ENCODE results near the gene PSMD3. TPM values are rescaled to one million over a fixed set of nuclear protein-coding genes. Genes with fewer than 3 reads are reported as not detected.
"Not testable (repeated sequence)": the region's sequence is repeated elsewhere in the genome, so short reads cannot be mapped to it uniquely, and the experiment has no call there.

Gene PSMD3
- total RNA-seq, 2 donors from 2014 or later, result 95.5 to 103 TPM

DNA sequence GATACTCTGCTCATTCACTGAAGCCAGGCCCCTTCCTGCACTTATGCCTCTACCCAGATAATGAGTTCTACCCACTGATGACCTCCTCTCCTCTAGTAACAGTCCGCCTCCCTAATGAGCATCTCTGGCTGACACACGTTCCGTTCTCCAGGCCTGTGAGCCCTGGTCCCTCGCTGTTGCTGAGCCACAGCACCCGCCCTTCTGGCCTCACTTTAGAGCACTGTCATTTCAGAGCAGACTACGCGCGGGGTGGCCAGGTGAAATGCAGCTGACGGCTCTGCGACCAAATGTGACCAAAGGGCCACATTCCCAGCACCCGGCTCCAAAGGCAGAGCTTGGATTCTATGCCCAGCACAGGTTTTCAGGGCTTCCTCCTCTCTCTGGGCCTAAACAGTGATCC lies 13.8 kb downstream of the PSMD3 start:
- DNase-seq, result no peak
- Mint-ChIP-seq H3K36me3 (ENCODE audit: insufficient read depth in 2 of 2) (peaks cover 16 to 42% of the 10 kb centered on the region in 2 donors), H3K4me1 (ENCODE audit: low read depth) (peaks cover 9% of the 10 kb centered on the region), H3K9me3 (no peaks in the 10 kb centered on the region), H3K27ac (no peak overlapping the region), H3K4me3 (no peak overlapping the region), H3K27me3 (ENCODE audit: low read depth) (no peaks in the 10 kb centered on the region)
- no peak for ATAC-seq (replicated peaks in 1 of 2)

DNA sequence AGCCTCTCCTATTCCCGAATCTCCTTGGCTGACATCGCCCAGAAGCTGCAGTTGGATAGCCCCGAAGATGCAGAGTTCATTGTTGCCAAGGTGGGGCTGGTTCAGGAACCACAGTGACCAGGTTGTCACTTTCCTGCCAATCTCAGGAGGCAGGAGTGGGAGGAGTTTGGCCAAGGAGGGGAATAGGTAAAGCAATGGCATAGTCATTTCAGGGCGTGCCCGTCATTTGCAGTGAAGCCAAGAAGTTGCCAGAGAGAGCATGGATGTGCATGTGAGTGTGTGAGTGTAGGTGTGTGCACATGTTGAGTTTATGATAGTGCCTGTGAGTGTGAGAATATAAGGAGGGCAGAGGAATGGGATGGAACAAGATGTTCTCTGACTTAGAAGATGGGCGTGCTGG lies 14.8 kb downstream of the PSMD3 start:
- H3K27me3 Mint-ChIP-seq (ENCODE audit: low read depth), result no peaks in the 10 kb centered on the region
- DNase-seq (no peak), ATAC-seq (replicated peaks in 1 of 2) (no peak)
- H3K4me3 Mint-ChIP-seq, result no peak overlapping the region
- peaks cover 11% of the 10 kb centered on the region for H3K4me1 Mint-ChIP-seq (ENCODE audit: low read depth)
- H3K9me3 Mint-ChIP-seq, result no peaks in the 10 kb centered on the region
- H3K27ac Mint-ChIP-seq, result no peak overlapping the region
- H3K36me3 Mint-ChIP-seq (ENCODE audit: insufficient read depth in 2 of 2), result peaks cover 16 to 37% of the 10 kb centered on the region in 2 donors

DNA sequence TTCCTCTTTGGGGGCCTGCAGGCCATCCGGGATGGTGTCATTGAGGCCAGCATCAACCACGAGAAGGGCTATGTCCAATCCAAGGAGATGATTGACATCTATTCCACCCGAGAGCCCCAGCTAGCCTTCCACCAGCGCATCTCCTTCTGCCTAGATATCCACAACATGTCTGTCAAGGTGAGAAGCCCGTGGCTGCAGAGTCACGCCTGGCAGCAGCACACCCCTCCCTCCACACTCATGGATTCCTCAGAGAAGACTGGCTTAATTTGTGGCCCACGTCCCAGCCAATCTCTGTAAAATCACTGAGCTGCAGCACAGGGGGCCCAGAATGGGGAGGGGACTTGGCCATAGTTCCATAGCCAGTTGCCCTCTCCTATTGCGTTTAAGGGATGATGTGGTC lies 15.6 kb downstream of the PSMD3 start:
- Mint-ChIP-seq H3K36me3 (ENCODE audit: insufficient read depth in 2 of 2) (peaks cover 14 to 35% of the 10 kb centered on the region in 2 donors), H3K4me1 (ENCODE audit: low read depth) (peaks cover 11% of the 10 kb centered on the region), H3K27me3 (ENCODE audit: low read depth) (no peaks in the 10 kb centered on the region), H3K4me3 (no peak overlapping the region), H3K27ac (no peak overlapping the region), H3K9me3 (no peaks in the 10 kb centered on the region)
- ATAC-seq (replicated peaks in 1 of 2), result no peak
- no peak for DNase-seq

DNA sequence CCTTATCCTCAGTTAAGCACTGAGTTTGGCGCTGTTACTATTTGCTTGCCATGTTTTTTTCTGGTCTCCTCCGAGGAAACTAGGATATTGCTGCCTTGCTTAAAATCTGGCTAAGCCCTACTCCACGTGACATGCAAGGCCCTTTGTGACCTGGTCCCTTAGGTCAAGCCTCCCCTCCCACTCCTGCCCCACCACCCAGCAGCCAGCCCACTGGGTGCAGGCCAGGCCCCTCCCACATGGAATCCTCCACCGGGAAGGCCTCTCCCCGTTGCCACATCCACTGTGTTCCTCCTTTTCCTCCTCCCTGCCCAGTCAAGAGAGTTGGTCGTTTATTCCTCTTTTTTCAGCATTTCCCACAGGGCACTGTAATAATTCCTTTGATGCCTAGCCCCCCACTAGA lies 16.2 kb downstream of the PSMD3 start:
- Mint-ChIP-seq H3K27me3 (ENCODE audit: low read depth) (no peaks in the 10 kb centered on the region), H3K4me3 (no peak overlapping the region), H3K36me3 (ENCODE audit: insufficient read depth in 2 of 2) (peaks cover 14 to 29% of the 10 kb centered on the region in 2 donors), H3K9me3 (no peaks in the 10 kb centered on the region), H3K27ac (no peak overlapping the region), H3K4me1 (ENCODE audit: low read depth) (peaks cover 11% of the 10 kb centered on the region)
- ATAC-seq (replicated peaks in 1 of 2) (no peak), DNase-seq (no peak)

DNA sequence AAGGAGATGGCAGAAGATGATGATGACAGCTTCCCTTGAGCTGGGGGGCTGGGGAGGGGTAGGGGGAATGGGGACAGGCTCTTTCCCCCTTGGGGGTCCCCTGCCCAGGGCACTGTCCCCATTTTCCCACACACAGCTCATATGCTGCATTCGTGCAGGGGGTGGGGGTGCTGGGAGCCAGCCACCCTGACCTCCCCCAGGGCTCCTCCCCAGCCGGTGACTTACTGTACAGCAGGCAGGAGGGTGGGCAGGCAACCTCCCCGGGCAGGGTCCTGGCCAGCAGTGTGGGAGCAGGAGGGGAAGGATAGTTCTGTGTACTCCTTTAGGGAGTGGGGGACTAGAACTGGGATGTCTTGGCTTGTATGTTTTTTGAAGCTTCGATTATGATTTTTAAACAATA lies 16.9 kb downstream of the PSMD3 start:
- no peak for DNase-seq
- Mint-ChIP-seq H3K36me3 (ENCODE audit: insufficient read depth in 2 of 2) (peaks cover 13 to 25% of the 10 kb centered on the region in 2 donors), H3K27me3 (ENCODE audit: low read depth) (no peaks in the 10 kb centered on the region)

DNA sequence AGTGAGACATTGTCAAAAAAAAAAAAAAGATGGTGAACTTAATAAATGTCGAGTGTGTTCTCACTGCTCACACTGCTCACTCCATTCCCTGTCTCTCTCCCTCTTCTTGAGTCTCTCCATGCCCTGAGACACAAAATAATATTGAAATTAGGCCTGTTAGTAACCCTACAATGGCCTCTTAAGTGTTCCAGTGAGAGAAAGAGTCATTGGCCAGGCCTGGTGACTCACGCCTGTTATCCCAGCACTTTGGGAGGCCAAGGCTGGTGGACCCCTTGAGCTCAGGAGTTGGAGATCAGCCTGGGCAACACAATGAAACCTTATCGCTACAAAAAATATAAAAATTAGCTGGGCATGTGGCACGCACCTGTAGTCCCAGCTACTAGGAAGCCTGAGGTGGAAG lies 18.5 kb downstream of the PSMD3 start:
- ATAC-seq (replicated peaks in 1 of 2) (no peak), DNase-seq (no peak)
- H3K27ac Mint-ChIP-seq, result peak overlapping the region; percentile 67
- H3K9me3 Mint-ChIP-seq, result no peaks in the 10 kb centered on the region
- no peak overlapping the region for H3K4me3 Mint-ChIP-seq
- H3K4me1 Mint-ChIP-seq (ENCODE audit: low read depth), result peaks cover 11% of the 10 kb centered on the region
- H3K27me3 Mint-ChIP-seq (ENCODE audit: low read depth), result no peaks in the 10 kb centered on the region
- H3K36me3 Mint-ChIP-seq (ENCODE audit: insufficient read depth in 2 of 2), result peaks cover 7 to 13% of the 10 kb centered on the region in 2 donors

More for the DNA sequence above, 16.9 kb downstream of the PSMD3 start:
- Mint-ChIP-seq H3K4me3 (no peak overlapping the region), H3K27ac (no peak overlapping the region), H3K9me3 (no peaks in the 10 kb centered on the region), H3K4me1 (ENCODE audit: low read depth) (peaks cover 11% of the 10 kb centered on the region)
- no peak for ATAC-seq (replicated peaks in 1 of 2)

DNA sequence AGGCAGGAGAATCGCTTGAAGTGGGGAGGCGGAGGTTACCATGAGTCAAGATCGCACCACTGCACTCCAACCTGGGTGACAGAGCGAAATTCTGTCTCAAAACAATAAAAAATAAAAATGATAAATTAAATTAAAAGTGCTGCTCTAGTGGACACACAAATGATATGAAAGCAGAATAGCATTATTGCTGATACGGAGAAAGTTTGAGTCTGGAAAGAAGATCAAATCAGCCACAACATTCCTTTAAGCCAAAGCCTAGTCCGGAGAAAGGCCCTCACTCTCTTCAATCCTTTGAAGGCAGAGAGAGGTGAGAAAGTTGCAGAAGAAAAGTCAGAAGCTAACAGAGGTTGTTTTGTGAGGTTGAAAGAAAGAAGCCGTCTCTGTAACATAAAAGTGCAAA lies 19.6 kb downstream of the PSMD3 start:
- DNase-seq, result no peak
- Mint-ChIP-seq H3K27me3 (ENCODE audit: low read depth) (no peaks in the 10 kb centered on the region), H3K36me3 (ENCODE audit: insufficient read depth in 2 of 2) (peaks cover 7 to 8% of the 10 kb centered on the region in 2 donors), H3K9me3 (no peaks in the 10 kb centered on the region), H3K27ac (no peak overlapping the region), H3K4me3 (no peak overlapping the region), H3K4me1 (ENCODE audit: low read depth) (peaks cover 11% of the 10 kb centered on the region)
- no peak for ATAC-seq (replicated peaks in 1 of 2)

DNA sequence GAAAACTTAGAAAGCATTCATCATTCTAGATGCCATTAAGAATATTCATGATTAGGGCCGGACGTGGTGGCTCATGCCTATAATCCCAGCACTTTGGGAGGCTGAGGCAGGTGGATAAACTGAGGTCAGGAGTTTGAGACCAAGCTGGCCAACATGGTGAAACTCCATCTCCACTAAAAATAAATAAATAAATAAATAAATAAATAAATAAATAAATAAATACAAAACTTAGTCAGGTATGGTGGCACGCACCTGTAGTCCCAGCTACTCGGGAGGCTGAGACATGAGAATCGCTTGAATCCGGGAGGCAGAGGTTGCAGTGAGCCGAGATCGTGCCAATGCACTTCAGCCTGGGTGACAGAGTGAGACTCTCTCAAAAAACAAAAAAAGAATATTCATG lies 20.7 kb downstream of the PSMD3 start:
- not testable (repeated sequence) for H3K36me3 Mint-ChIP-seq (ENCODE audit: insufficient read depth in 2 of 2); H3K4me3 Mint-ChIP-seq; H3K27me3 Mint-ChIP-seq (ENCODE audit: low read depth); H3K27ac Mint-ChIP-seq; ATAC-seq (replicated peaks in 1 of 2); DNase-seq; H3K9me3 Mint-ChIP-seq
- H3K4me1 Mint-ChIP-seq (ENCODE audit: low read depth), result peaks cover 11% of the 10 kb centered on the region

DNA sequence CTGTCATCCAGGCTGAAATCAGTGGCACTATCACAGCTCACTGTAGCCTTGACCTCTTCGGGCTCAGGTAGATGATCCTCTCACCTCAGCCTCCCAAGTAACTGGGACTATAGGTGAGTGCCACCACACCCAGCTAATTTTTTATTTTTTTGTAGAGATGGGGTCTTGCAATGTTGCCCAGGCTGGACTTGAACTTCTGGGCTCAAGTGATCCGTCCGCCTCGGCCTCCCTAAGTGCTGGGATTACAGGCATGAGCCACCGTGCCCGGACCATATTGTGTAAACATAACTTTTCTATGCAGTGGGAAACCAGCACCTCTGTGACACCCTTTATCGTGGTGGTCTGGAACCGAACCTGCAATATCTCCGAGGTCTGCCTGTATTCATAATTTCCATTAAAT lies 23.5 kb downstream of the PSMD3 start:
- Mint-ChIP-seq H3K4me3 (no peak overlapping the region), H3K27me3 (ENCODE audit: low read depth) (no peaks in the 10 kb centered on the region), H3K36me3 (ENCODE audit: insufficient read depth in 2 of 2) (no peaks in the 10 kb centered on the region), H3K27ac (no peak overlapping the region), H3K4me1 (ENCODE audit: low read depth) (peaks cover 6% of the 10 kb centered on the region), H3K9me3 (no peaks in the 10 kb centered on the region)
- no peak for ATAC-seq (replicated peaks in 1 of 2)
- DNase-seq, result no peak

DNA sequence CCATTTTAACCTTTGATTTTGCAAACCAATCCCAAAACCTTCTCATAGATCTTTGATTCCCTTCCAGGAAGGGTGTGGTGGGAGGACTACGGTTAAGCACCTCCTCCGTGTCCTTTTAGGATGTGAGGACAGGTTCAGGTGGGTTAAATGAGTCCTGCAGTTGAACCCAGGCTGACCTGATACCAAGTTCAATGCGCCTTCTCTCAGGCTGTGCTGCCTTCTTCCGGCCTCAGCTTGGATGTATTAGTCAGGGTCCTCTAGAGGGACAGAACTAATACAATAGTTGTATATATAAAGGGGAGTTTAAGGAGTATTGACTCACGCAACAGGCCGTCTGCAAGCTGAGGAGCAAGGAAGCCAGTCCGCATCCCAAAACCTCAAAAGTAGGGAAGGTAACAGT lies 24.1 kb downstream of the PSMD3 start:
- no peak overlapping the region for H3K27ac Mint-ChIP-seq
- H3K9me3 Mint-ChIP-seq, result no peaks in the 10 kb centered on the region
- H3K27me3 Mint-ChIP-seq (ENCODE audit: low read depth), result no peaks in the 10 kb centered on the region
- no peaks in the 10 kb centered on the region for H3K4me1 Mint-ChIP-seq (ENCODE audit: low read depth)
- no peak for ATAC-seq (replicated peaks in 1 of 2)
- H3K4me3 Mint-ChIP-seq, result no peak overlapping the region
- DNase-seq, result no peak
- H3K36me3 Mint-ChIP-seq (ENCODE audit: insufficient read depth in 2 of 2), result no peaks in the 10 kb centered on the region

DNA sequence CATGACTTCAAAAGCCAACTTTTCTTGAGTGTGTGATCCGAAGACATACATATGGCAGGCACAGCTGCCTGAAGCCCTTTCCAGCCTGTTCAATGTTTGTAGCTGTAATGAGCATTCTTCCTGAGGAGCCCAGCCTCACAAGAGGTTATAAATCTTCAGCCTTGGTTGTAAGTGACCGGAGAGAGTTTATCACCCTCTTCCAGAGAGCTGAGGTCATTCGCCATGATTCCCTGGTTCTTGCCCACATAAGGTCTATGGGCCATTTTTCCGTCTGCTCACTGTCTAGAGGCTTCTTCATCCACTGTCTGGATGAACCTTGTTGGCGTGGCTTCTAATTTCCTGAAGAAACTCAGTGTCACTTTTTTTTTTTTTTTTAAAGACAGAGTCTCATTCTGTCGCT lies 24.9 kb downstream of the PSMD3 start:
- Mint-ChIP-seq H3K9me3 (no peaks in the 10 kb centered on the region), H3K27ac (no peak overlapping the region), H3K4me3 (no peak overlapping the region), H3K27me3 (ENCODE audit: low read depth) (no peaks in the 10 kb centered on the region), H3K36me3 (ENCODE audit: insufficient read depth in 2 of 2) (no peaks in the 10 kb centered on the region), H3K4me1 (ENCODE audit: low read depth) (no peaks in the 10 kb centered on the region)
- DNase-seq (no peak), ATAC-seq (replicated peaks in 1 of 2) (no peak)

DNA sequence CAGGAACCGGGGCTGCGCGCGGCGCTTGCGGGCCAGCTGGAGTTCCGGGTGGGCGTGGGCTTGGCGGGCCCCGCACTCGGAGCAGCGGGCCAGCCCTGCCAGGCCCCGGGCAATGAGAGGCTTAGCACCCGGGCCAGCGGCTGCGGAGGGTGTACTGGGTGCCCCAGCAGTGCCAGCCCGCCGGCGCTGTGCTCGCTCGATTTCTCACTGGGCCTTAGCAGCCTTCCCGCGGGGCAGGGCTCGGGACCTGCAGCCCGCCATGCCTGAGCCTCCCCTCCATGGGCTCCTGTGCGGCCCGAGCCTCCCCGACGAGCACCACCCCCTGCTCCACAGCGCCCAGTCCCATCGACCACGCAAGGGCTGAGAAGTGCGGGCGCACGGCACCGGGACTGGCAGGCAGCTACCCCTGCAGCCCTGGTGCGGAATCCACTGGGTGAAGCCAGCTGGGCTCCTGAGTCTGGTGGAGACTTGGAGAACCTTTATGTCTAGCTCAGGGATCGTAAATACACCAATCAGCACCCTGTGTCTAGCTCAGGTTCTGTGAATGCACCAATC lies 30.4 kb downstream of the PSMD3 start:
- not testable (repeated sequence) for H3K36me3 Mint-ChIP-seq (ENCODE audit: insufficient read depth in 2 of 2); H3K27ac Mint-ChIP-seq; H3K27me3 Mint-ChIP-seq (ENCODE audit: low read depth); H3K4me3 Mint-ChIP-seq; ATAC-seq (replicated peaks in 1 of 2); H3K9me3 Mint-ChIP-seq; DNase-seq
- H3K4me1 Mint-ChIP-seq (ENCODE audit: low read depth), result peaks cover 10% of the 10 kb centered on the region

DNA sequence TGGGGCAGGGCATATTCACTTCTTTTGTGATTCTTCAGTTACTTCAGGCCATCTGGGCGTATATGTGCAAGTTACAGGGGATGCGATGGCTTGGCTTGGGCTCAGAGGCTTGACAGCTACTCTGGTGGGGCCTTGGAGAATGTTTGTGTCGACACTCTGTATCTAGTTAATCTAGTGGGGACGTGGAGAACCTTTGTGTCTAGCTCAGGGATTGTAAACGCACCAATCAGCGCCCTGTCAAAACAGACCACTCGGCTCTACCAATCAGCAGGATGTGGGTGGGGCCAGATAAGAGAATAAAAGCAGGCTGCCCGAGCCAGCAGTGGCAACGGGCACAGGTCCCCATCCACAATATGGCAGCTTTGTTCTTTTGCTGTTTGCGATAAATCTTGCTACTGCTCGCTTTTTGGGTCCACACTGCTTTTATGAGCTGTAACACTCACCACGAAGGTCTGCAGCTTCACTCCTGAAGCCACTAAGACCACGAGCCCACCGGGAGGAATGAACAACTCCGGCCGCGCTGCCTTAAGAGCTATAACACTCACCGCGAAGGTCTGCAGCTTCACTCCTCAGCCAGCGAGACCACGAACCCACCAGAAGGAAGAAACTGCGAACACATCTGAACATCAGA lies 31.5 kb downstream of the PSMD3 start:
- peaks cover 10% of the 10 kb centered on the region for H3K4me1 Mint-ChIP-seq (ENCODE audit: low read depth)
- H3K27me3 Mint-ChIP-seq (ENCODE audit: low read depth); DNase-seq; H3K27ac Mint-ChIP-seq; H3K9me3 Mint-ChIP-seq; ATAC-seq (replicated peaks in 1 of 2); H3K36me3 Mint-ChIP-seq (ENCODE audit: insufficient read depth in 2 of 2); H3K4me3 Mint-ChIP-seq: not testable (repeated sequence)

DNA sequence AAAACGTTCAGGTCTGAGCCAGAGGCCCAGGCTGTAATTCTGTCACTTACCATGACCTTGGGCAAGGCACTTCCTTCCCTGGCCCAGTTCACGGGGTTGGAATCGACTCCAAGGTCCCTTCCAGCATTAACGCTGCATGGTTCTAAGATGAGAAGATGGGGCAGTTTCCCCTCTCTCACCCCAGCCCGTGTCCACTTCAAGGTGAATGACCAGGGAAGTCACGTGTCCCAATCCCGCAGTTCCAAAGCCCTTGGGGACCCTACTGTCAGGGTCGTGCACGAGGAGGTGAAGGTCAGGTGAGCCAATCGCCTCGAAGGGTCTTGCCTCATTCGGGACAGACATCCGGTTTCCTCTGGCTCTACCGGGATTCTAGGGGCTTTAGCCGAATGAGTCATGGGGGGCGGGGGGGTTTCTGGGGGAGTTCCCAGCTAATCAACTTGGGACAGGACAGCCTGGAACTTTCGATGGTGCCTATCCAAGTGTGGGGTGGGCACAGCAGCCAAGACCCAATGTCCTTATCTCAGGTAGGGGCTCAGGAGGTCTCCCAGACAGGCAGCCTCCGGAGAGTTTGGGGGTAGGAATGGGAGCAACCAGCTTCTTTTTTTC lies 33.9 kb downstream of the PSMD3 start:
- Mint-ChIP-seq H3K4me3 (no peak overlapping the region), H3K4me1 (ENCODE audit: low read depth) (peaks cover 10% of the 10 kb centered on the region), H3K27me3 (ENCODE audit: low read depth) (no peaks in the 10 kb centered on the region), H3K27ac (no peak overlapping the region), H3K36me3 (ENCODE audit: insufficient read depth in 2 of 2) (no peaks in the 10 kb centered on the region), H3K9me3 (no peaks in the 10 kb centered on the region)
- ATAC-seq (replicated peaks in 1 of 2) (no peak), DNase-seq (no peak)
